SK-N-MC (cell line): ENCODE data around the gene RNF112.
A peak's percentile ranks its signal among the peaks of the same experiment; 100 is the strongest.
"Not testable (repeated sequence)": the region's sequence is repeated elsewhere in the genome, so short reads cannot be mapped to it uniquely, and the experiment has no call there.

Source experiments
- DNase-seq: peaks from one replicate; pipeline ENCODE4 v3.0.0-alpha.2; 2011; ENCODE audit warnings: low read depth, low spot score
- H3K27ac ChIP-seq: fragments of 200-600 bp; sonication (generic); 2 replicates; pipeline ENCODE4 v1.5.1; 2016; ENCODE audit warnings: mixed run types
- H3K36me3 ChIP-seq: fragments of 200-600 bp; sonication (generic); 2 replicates; pipeline ENCODE4 v1.6.1; 2017; ENCODE audit warnings: antibody characterized with exemption, low read length, mixed read lengths; ENCODE audit not compliant: insufficient read depth
- H3K4me3 ChIP-seq: fragments of 200-600 bp; sonication (generic); 2 replicates; pipeline ENCODE4 v1.5.1; 2016
- H3K9ac ChIP-seq: fragments of 200-600 bp; sonication (generic); 2 replicates; pipeline ENCODE4 v1.8.0; 2017; ENCODE audit warnings: mixed run types, mixed read lengths; ENCODE audit not compliant: insufficient read length
- H3K9me3 ChIP-seq: fragments of 200-600 bp; sonication (generic); 2 replicates; pipeline ENCODE4 v1.6.1; 2017; ENCODE audit warnings: low read depth, mild to moderate bottlenecking, antibody characterized with exemption, low read length, moderate library complexity, mixed read lengths
- EZH2 ChIP-seq: fragments of 200-600 bp; sonication (generic); IDR thresholded peaks from one replicate; pipeline ENCODE4 v1.6.1; 2017; ENCODE audit warnings: antibody characterized with exemption
- FOXP2 ChIP-seq: optimal IDR thresholded peaks from 2 replicates; pipeline ENCODE3; 2011; ENCODE audit warnings: mild to moderate bottlenecking, moderate library complexity; ENCODE audit not compliant: insufficient read depth; ENCODE audit errors: extremely low read length, control extremely low read depth
- POLR2AphosphoS5 ChIP-seq: IDR thresholded peaks from 2 replicates; pipeline ENCODE4 v1.6.1; 2012; ENCODE audit warnings: mild to moderate bottlenecking, low read depth, low read length, borderline replicate concordance

The RNF112 gene

GRCh38 chr17:19443148-19443547, 32.1 kb downstream of the RNF112 start:
- Histone ChIP-seq H3K9ac (no peak overlapping the region), H3K36me3 (no peaks in the 10 kb centered on the region), H3K4me3 (no peak overlapping the region), H3K27ac (no peak overlapping the region), H3K9me3 (no peaks in the 10 kb centered on the region)
- no peak for DNase-seq
- TF ChIP-seq EZH2 (no peak), POLR2AphosphoS5 (no peak)

GRCh38 chr17:19445105-19445504, 34.1 kb downstream of the RNF112 start:
- Histone ChIP-seq H3K9me3 (no peaks in the 10 kb centered on the region), H3K9ac (no peak overlapping the region), H3K36me3 (no peaks in the 10 kb centered on the region), H3K27ac (no peak overlapping the region), H3K4me3 (no peak overlapping the region)
- TF ChIP-seq FOXP2, result no peak
- no peak for TF ChIP-seq POLR2AphosphoS5
- no peak for TF ChIP-seq EZH2
- no peak for DNase-seq

GRCh38 chr17:19446577-19446976, 35.5 kb downstream of the RNF112 start:
- DNase-seq, H3K9me3 ChIP-seq, H3K27ac ChIP-seq, H3K36me3 ChIP-seq, H3K4me3 ChIP-seq, H3K9ac ChIP-seq: not testable (repeated sequence)

- H3K9ac ChIP-seq, result peak overlapping the region; percentile 43
- TF ChIP-seq POLR2AphosphoS5 (no peak), FOXP2 (no peak), EZH2 (no peak)
- H3K4me3 ChIP-seq, result no peak overlapping the region
- peak overlapping the region; percentile 91; the same call in 1 of the 2 replicates for H3K27ac ChIP-seq
- peak; percentile 53 for DNase-seq
- H3K9me3 ChIP-seq, result no peaks in the 10 kb centered on the region
- H3K36me3 ChIP-seq, result no peaks in the 10 kb centered on the region
Measured at GRCh38 chr17:19447085-19447583, 36.1 kb downstream of the RNF112 start.

GRCh38 chr17:19448341-19449268, 37.6 kb downstream of the RNF112 start:
- Histone ChIP-seq H3K9ac (peak overlapping the region; percentile 52), H3K36me3 (no peaks in the 10 kb centered on the region), H3K4me3 (peak overlapping the region; percentile 25), H3K27ac (peak overlapping the region; percentile 91), H3K9me3 (no peaks in the 10 kb centered on the region)
- TF ChIP-seq POLR2AphosphoS5 (no peak), EZH2 (no peak), FOXP2 (no peak)
- peak; percentile 14 for DNase-seq

- Histone ChIP-seq H3K36me3 (no peaks in the 10 kb centered on the region), H3K9ac (no peak overlapping the region), H3K27ac (no peak overlapping the region; the same call in 1 of the 2 replicates), H3K4me3 (no peak overlapping the region), H3K9me3 (no peaks in the 10 kb centered on the region)
- no peak for DNase-seq
- TF ChIP-seq FOXP2 (no peak), POLR2AphosphoS5 (no peak), EZH2 (no peak)
Measured at GRCh38 chr17:19449656-19450055, 38.6 kb downstream of the RNF112 start.

- H3K4me3 ChIP-seq, result no peak overlapping the region
- H3K9ac ChIP-seq, result no peak overlapping the region
- H3K9me3 ChIP-seq, result no peaks in the 10 kb centered on the region
- H3K36me3 ChIP-seq, result no peaks in the 10 kb centered on the region
- no peak overlapping the region for H3K27ac ChIP-seq
- DNase-seq, result no peak
- TF ChIP-seq EZH2 (no peak), POLR2AphosphoS5 (no peak), FOXP2 (no peak)
Measured at GRCh38 chr17:19453296-19453695, 42.3 kb downstream of the RNF112 start.

- no peak overlapping the region for H3K4me3 ChIP-seq
- no peaks in the 10 kb centered on the region for H3K36me3 ChIP-seq
- no peak overlapping the region for H3K27ac ChIP-seq
- no peaks in the 10 kb centered on the region for H3K9me3 ChIP-seq
- no peak for TF ChIP-seq FOXP2
- TF ChIP-seq EZH2, result no peak
- no peak for TF ChIP-seq POLR2AphosphoS5
- no peak overlapping the region for H3K9ac ChIP-seq
- DNase-seq, result no peak
Measured at GRCh38 chr17:19454074-19454473, 43.0 kb downstream of the RNF112 start.
